ENCODE results near the gene SLC15A4. TPM values are rescaled to one million over a fixed set of nuclear protein-coding genes. Genes with fewer than 3 reads are reported as not detected.
A peak's percentile ranks its signal among the peaks of the same experiment; 100 is the strongest.

The SLC15A4 gene
- total RNA-seq, 1 donor from 2014 or later: 31.3 TPM

DNA sequence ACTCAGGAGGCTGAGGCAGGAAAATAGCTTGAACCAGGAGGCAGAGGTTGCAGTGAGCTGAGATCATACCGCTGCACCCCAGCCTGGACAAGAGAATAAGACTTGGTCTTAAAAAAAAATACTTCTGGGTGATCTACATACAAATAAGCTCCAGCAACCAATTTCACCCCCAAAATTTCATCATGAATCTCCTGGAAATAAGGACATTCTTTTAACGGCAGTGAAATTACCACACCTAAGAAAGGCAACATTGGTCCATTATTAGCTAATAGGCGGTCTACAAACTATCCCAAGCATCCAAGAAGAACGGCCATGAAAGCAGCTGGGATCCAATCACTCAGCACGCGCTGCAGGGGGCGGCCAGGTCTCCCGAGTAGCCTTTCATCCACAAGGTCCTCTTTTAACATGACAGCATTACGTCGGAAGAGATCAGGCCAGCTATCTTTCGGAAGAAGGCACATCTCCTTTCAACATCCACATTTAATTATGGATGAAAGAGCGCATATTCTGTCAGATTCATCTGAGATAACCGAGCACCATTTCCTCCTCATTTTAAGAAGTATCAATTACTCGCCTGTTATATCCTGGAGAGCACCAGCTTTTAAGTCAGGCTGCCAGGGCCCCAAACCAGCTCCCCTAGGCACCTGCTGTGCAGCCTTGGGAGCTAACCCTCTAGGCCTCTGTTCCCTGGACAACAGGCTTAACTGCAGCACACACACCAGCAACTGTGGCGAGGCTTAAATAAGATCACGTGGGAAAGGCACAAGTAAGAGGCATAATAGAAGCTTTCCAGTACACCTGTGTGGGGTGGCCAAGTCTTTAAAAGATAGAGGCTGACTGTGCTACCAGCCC, 4.2 kb downstream of the SLC15A4 start:
- TF ChIP-seq, protein P1, sequence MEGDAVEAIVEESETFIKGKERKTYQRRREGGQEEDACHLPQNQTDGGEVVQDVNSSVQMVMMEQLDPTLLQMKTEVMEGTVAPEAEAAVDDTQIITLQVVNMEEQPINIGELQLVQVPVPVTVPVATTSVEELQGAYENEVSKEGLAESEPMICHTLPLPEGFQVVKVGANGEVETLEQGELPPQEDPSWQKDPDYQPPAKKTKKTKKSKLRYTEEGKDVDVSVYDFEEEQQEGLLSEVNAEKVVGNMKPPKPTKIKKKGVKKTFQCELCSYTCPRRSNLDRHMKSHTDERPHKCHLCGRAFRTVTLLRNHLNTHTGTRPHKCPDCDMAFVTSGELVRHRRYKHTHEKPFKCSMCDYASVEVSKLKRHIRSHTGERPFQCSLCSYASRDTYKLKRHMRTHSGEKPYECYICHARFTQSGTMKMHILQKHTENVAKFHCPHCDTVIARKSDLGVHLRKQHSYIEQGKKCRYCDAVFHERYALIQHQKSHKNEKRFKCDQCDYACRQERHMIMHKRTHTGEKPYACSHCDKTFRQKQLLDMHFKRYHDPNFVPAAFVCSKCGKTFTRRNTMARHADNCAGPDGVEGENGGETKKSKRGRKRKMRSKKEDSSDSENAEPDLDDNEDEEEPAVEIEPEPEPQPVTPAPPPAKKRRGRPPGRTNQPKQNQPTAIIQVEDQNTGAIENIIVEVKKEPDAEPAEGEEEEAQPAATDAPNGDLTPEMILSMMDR (IDR thresholded peaks at IDR 0.05; ENCODE audit: unreplicated experiment): no peak
- Mint-ChIP-seq H3K27me3 (no peaks in the 10 kb centered on the region), H3K36me3 (ENCODE audit: insufficient read depth) (peaks cover 19% of the 10 kb centered on the region), H3K9me3 (ENCODE audit: low read depth) (no peaks in the 10 kb centered on the region), H3K4me3 (ENCODE audit: low read depth) (no peak overlapping the region), H3K27ac (peak overlapping the region; percentile 49), H3K4me1 (ENCODE audit: low read depth) (peaks cover 32% of the 10 kb centered on the region)
- DNase-seq (ENCODE audit: low spot score, unreplicated experiment): no peak

- DNase-seq (ENCODE audit: low spot score, unreplicated experiment): no peak
- no peak overlapping the region for H3K4me3 Mint-ChIP-seq (ENCODE audit: low read depth)
- H3K27ac Mint-ChIP-seq: peak overlapping the region; percentile 87
- no peaks in the 10 kb centered on the region for H3K9me3 Mint-ChIP-seq (ENCODE audit: low read depth)
- peaks cover 32% of the 10 kb centered on the region for H3K4me1 Mint-ChIP-seq (ENCODE audit: low read depth)
- H3K27me3 Mint-ChIP-seq: no peaks in the 10 kb centered on the region
- TF ChIP-seq, protein P1 (IDR thresholded peaks at IDR 0.05; ENCODE audit: unreplicated experiment): no peak
- H3K36me3 Mint-ChIP-seq (ENCODE audit: insufficient read depth): peaks cover 27% of the 10 kb centered on the region
Observed at GRCh38 chr12:128818065-128819022, 5.4 kb downstream of the SLC15A4 start.

DNA sequence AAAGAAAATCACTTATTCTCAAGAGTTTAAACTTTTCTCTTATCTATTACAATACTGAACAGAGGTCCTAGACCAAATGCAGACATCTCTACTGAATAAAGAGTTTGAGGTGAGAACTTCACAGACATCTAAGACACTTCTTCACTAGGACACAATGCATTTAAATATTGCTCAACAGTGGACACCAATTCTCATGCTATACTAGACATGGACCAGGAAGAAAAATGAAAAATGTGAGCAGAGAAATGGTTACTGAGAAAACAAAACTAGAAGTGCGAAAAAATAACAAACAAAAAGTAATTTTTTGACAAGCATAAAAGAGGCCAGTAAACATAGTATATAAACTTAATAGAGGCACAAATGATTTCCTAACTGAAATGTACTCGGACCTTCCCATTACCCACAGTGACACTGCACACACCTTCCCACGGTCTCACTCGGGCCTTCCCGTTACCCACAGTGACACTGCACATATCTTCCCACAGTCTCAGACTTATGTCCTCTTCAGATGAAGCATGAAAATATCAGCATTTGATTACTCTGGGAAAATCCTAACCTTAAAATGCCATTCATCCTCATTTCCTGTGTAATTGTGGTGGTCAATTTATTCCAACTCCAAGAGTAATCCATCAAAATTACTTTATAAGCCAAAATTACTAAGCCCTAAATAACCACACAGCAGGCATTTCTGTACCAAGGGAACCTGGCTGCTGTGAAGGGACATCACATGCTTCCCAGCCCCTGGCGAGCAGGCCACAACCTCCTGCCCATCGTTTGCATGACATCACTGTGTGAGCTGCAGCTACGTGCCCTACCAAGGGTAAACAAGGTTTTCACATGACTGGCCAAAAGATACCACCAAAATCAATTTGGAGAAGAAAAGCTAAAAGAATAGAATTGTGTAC, 6.4 kb downstream of the SLC15A4 start:
- DNase-seq (ENCODE audit: low spot score, unreplicated experiment): no peak
- H3K9me3 Mint-ChIP-seq (ENCODE audit: low read depth): no peaks in the 10 kb centered on the region
- H3K27ac Mint-ChIP-seq: peak overlapping the region; percentile 87
- TF ChIP-seq, protein P1 (IDR thresholded peaks at IDR 0.05; ENCODE audit: unreplicated experiment): no peak
- H3K36me3 Mint-ChIP-seq (ENCODE audit: insufficient read depth): peaks cover 33% of the 10 kb centered on the region
- H3K27me3 Mint-ChIP-seq: no peaks in the 10 kb centered on the region
- H3K4me1 Mint-ChIP-seq (ENCODE audit: low read depth): peaks cover 30% of the 10 kb centered on the region
- no peak overlapping the region for H3K4me3 Mint-ChIP-seq (ENCODE audit: low read depth)

DNA sequence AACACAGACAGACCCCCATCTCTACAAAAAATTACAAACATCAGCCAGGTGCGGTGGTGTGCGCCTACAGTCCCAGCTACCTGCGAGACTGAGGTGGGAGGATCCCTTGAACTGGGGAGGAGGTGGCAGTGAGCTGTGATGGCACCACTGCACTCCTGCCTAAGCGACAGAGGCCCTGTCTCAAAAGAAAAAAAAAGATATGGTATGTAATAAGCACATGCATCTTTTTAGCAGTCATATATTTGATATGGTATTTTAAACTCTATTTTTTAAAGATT, 7.2 kb downstream of the SLC15A4 start:
- Mint-ChIP-seq H3K36me3 (ENCODE audit: insufficient read depth) (peaks cover 28% of the 10 kb centered on the region), H3K4me3 (ENCODE audit: low read depth) (no peak overlapping the region), H3K4me1 (ENCODE audit: low read depth) (peaks cover 25% of the 10 kb centered on the region), H3K27me3 (no peaks in the 10 kb centered on the region), H3K27ac (peak overlapping the region; percentile 41), H3K9me3 (ENCODE audit: low read depth) (no peaks in the 10 kb centered on the region)
- DNase-seq (ENCODE audit: low spot score, unreplicated experiment): no peak
- TF ChIP-seq, protein P1 (IDR thresholded peaks at IDR 0.05; ENCODE audit: unreplicated experiment): no peak
